Neuron (in vitro differentiated cells): ENCODE measurements around the gene BUD13.

Experiments used
- H2AFZ ChIP-seq: one replicate; pipeline ENCODE4 v1.6.1; 2013; ENCODE audit warnings: low read depth, mild to moderate bottlenecking, inconsistent platforms, low read length, moderate library complexity
- H3K27me3 ChIP-seq: one replicate; pipeline ENCODE4 v1.6.1; 2013; ENCODE audit warnings: low read length; ENCODE audit not compliant: insufficient read depth
- H3K36me3 ChIP-seq: one replicate; pipeline ENCODE4 v1.6.1; 2013; ENCODE audit warnings: low read length; ENCODE audit not compliant: insufficient read depth
- H3K4me1 ChIP-seq: one replicate; pipeline ENCODE4 v1.6.1; 2013; ENCODE audit warnings: low read length; ENCODE audit not compliant: insufficient read depth
- H3K4me3 ChIP-seq: 2 replicates; pipeline ENCODE4 v1.5.1; 2013; ENCODE audit warnings: mild to moderate bottlenecking, low read length, moderate library complexity
- H3K9me3 ChIP-seq: one replicate; pipeline ENCODE4 v1.6.1; 2013; ENCODE audit warnings: low read length

BUD13 gene

GRCh38 chr11:116712428-116712827 is 60.4 kb downstream of the BUD13 start:
- Histone ChIP-seq H3K36me3 (no peaks in the 10 kb centered on the region), H2AFZ (no peak overlapping the region), H3K27me3 (peaks cover 21% of the 10 kb centered on the region), H3K9me3 (no peaks in the 10 kb centered on the region), H3K4me1 (no peaks in the 10 kb centered on the region), H3K4me3 (no peak overlapping the region)

GRCh38 chr11:116710762-116711161 is 62.0 kb downstream of the BUD13 start:
- H3K27me3 ChIP-seq, result peaks cover 21% of the 10 kb centered on the region
- H3K4me1 ChIP-seq, result no peaks in the 10 kb centered on the region
- no peak overlapping the region for H2AFZ ChIP-seq
- no peaks in the 10 kb centered on the region for H3K36me3 ChIP-seq
- H3K9me3 ChIP-seq, result no peaks in the 10 kb centered on the region
- no peak overlapping the region for H3K4me3 ChIP-seq

GRCh38 chr11:116710001-116710674 is 62.6 kb downstream of the BUD13 start:
- Histone ChIP-seq H2AFZ (no peak overlapping the region), H3K4me1 (no peaks in the 10 kb centered on the region), H3K4me3 (no peak overlapping the region), H3K9me3 (no peaks in the 10 kb centered on the region), H3K27me3 (peaks cover 21% of the 10 kb centered on the region), H3K36me3 (no peaks in the 10 kb centered on the region)

DNA sequence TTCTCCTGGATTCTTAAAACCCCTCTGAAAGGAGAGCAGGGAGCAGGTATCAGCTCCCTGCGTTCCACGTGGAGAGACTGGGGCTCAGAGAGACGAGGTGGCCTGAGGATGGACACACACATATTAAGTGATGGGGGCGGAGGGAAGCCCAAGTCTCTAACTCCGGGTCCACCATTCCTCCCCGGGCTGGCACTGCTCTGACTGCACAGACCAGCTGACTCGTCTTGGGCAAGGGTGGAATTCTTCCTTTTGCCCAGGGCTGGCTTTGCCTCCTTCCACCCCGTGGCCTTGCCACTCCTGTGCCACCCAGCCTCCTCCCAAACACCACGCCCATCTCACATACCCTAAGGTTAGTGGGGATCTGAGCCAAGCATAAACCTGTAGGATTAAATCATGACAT is 65.0 kb downstream of the BUD13 start:
- H3K4me3 ChIP-seq, result no peak overlapping the region
- H3K9me3 ChIP-seq, result no peaks in the 10 kb centered on the region
- H3K36me3 ChIP-seq, result no peaks in the 10 kb centered on the region
- H3K27me3 ChIP-seq, result peaks cover 21% of the 10 kb centered on the region
- H2AFZ ChIP-seq, result no peak overlapping the region
- peaks cover 11% of the 10 kb centered on the region for H3K4me1 ChIP-seq

DNA sequence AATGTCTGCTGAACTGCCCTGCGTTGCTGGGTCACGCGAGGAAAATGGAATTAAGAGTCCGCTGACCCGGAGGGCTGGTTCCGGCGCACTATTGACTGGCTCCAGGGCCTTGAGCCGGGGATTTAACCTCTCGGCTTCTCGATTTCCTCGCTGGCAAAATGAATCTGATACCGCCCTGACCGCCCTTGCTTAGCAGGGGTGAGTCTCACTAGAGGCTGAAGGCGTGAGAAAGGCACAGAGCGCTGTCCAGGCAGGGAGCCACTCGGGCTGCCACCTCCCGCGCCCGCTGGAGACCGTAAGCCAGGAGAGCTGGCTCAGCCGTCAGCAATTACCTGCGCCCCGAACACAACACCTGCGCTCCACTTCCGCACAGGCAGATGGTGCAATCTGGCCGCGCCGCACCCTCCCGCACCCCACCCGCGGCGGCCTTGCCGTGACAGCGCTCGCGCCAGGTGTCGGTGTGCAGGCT is 65.6 kb downstream of the BUD13 start:
- no peaks in the 10 kb centered on the region for H3K36me3 ChIP-seq
- H2AFZ ChIP-seq, result no peak overlapping the region
- H3K4me1 ChIP-seq, result peaks cover 13% of the 10 kb centered on the region
- H3K4me3 ChIP-seq, result no peak overlapping the region
- peaks cover 21% of the 10 kb centered on the region for H3K27me3 ChIP-seq
- no peaks in the 10 kb centered on the region for H3K9me3 ChIP-seq

GRCh38 chr11:116703421-116703820 is 69.4 kb downstream of the BUD13 start:
- Histone ChIP-seq H3K27me3 (no peaks in the 10 kb centered on the region), H3K9me3 (no peaks in the 10 kb centered on the region), H3K4me3 (no peak overlapping the region), H3K4me1 (peaks cover 13% of the 10 kb centered on the region), H2AFZ (no peak overlapping the region), H3K36me3 (no peaks in the 10 kb centered on the region)

GRCh38 chr11:116702772-116703385 is 69.9 kb downstream of the BUD13 start:
- Histone ChIP-seq H3K36me3 (no peaks in the 10 kb centered on the region), H3K27me3 (no peaks in the 10 kb centered on the region), H2AFZ (no peak overlapping the region), H3K9me3 (no peaks in the 10 kb centered on the region), H3K4me3 (no peak overlapping the region), H3K4me1 (peaks cover 13% of the 10 kb centered on the region)

DNA sequence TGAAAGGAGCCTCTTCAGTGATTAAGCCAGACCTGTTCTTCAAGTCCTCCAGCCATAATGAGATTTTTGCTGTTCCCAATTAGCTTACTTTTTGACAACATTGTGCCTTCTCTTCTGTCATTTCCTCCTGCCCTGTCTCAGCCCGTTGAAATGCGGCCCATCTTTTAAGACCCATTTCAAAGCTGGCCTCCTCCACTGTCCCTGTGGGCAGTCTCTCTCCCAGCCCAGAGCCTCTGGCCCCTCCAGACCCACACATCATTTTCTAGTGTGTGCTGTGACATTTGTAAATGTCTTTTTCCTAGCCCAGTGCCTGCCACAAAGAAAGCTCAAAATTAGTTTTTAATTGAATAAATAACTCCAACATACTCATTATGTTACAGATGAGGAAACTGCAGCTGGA is 70.9 kb downstream of the BUD13 start:
- Histone ChIP-seq H3K27me3 (no peaks in the 10 kb centered on the region), H3K4me3 (no peak overlapping the region), H3K4me1 (peaks cover 13% of the 10 kb centered on the region), H3K36me3 (no peaks in the 10 kb centered on the region), H3K9me3 (no peaks in the 10 kb centered on the region), H2AFZ (no peak overlapping the region)

DNA sequence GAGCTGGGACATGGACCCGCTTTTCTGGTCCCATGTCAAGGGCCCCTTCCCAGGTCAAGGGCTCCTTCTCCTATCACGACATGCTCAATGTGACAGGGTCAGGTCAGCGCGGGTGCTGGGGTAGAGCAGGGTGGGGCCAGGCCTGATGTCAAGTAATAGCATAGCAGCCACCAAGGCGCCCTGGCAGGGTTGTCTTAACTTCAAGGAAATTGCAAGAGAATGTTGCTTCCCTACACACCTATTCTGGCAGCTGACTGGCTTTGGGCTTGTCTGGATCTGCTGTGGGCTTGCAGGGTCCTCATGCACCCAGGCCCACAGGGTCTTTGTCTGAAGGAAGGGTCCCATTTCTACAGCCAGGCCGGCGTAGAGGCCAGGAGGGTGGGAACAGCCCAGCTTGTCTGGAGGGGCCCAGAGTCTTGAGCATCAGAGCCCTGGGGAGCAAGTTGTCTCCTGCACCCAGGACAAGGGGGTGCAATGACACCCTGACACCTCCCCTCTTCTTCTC is 71.4 kb downstream of the BUD13 start:
- Histone ChIP-seq H3K27me3 (no peaks in the 10 kb centered on the region), H2AFZ (no peak overlapping the region), H3K4me1 (peaks cover 13% of the 10 kb centered on the region), H3K36me3 (no peaks in the 10 kb centered on the region), H3K9me3 (no peaks in the 10 kb centered on the region), H3K4me3 (no peak overlapping the region)

DNA sequence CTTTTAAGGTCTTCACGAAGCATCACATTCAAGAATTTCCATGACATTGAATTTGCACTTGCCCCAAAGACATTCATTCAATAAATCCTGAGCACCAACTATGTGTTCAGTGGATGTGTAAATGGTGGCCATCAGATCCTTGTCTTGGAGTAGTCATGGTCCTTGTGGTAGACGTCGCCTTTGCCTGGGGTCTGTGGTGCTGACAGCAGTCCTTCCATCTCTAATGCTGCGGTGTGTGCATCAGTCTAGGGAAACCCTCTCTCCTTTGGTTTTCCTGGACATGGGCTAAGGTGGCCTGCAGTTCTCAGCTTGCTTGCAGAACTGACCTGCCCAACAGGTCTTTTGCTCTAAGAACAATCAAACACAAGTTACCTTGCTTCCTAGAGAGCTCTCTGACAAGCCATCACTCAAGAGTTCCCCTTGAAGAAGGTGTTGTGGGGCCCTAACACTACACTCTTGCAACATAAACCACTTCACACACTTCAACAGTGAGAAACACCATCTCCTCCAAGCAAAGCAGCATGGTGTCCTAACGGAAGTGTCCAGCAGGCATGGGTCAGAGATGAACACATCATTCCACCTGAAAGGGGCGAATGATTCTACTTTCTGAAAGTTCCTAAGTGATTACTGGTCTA is 72.1 kb downstream of the BUD13 start:
- peaks cover 13% of the 10 kb centered on the region for H3K4me1 ChIP-seq

More for the DNA sequence above, 72.1 kb downstream of the BUD13 start:
- no peaks in the 10 kb centered on the region for H3K27me3 ChIP-seq
- no peaks in the 10 kb centered on the region for H3K36me3 ChIP-seq
- no peaks in the 10 kb centered on the region for H3K9me3 ChIP-seq
- no peak overlapping the region for H2AFZ ChIP-seq
- no peak overlapping the region for H3K4me3 ChIP-seq
